ENCODE data around the gene CACNA2D3.

DNA sequence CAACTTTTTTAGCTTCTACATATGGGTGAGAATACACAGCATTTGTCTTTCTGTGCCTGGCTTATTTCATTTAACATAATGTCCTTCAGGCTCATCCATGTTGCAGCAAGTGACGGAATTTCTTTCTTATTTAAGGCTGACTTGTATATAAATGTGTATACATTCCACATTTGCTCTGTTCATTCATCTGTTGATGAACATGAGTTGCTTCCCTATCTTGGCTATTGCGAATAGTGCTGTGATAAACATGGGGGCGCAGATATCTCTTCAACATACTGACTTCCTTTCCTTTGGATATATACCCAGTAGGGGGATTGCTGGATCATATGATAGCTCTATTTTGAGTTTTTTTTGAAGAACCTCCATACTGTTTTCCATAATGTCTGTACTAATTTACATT lies 332.5 kb downstream of the CACNA2D3 start:
- TF ChIP-seq, protein P1, sequence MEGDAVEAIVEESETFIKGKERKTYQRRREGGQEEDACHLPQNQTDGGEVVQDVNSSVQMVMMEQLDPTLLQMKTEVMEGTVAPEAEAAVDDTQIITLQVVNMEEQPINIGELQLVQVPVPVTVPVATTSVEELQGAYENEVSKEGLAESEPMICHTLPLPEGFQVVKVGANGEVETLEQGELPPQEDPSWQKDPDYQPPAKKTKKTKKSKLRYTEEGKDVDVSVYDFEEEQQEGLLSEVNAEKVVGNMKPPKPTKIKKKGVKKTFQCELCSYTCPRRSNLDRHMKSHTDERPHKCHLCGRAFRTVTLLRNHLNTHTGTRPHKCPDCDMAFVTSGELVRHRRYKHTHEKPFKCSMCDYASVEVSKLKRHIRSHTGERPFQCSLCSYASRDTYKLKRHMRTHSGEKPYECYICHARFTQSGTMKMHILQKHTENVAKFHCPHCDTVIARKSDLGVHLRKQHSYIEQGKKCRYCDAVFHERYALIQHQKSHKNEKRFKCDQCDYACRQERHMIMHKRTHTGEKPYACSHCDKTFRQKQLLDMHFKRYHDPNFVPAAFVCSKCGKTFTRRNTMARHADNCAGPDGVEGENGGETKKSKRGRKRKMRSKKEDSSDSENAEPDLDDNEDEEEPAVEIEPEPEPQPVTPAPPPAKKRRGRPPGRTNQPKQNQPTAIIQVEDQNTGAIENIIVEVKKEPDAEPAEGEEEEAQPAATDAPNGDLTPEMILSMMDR (conservative IDR thresholded peaks at IDR 0.05; ENCODE audit: low read depth, low read length) = no peak
- TF ChIP-seq EZH2 (IDR thresholded peaks at IDR 0.05; ENCODE audit: low read length, unreplicated experiment) = no peak
